Sigmoid colon (tissue), 4 donors: ENCODE data around the gene PIP5KL1.
A peak's percentile ranks its signal among the peaks of the same experiment; 100 is the strongest.

Source experiments
- EP300 ChIP-seq, 4 donors: sonication (generic); formaldehyde crosslinking; IDR thresholded peaks; one replicate each; pipeline ENCODE4 v1.6.1; 2017; ENCODE audit warnings: antibody characterized with exemption in 4 of 4
- POLR2A ChIP-seq, 2 donors: fragments of 450-650 bp; IDR thresholded peaks; one replicate each; pipeline ENCODE4 v1.6.1; 2016; ENCODE audit warnings: antibody characterized with exemption in 2 of 2, mild to moderate bottlenecking in 2 of 2, moderate library complexity in 2 of 2
- POLR2AphosphoS5 ChIP-seq, 4 donors: sonication (generic); formaldehyde crosslinking; IDR thresholded peaks; one replicate each; pipeline ENCODE4 v1.6.1; 2017; ENCODE audit warnings: antibody characterized with exemption in 4 of 4
- TF ChIP-seq, protein P1 (sequence below), 4 experiments: fragments of 450-650 bp in 3 of 4; fragments of 200-600 bp in 1 of 4; IDR thresholded peaks; one replicate each; pipeline ENCODE4 v1.5.1; 2016 to 2019; ENCODE audit warnings: antibody characterized with exemption in 4 of 4, mild to moderate bottlenecking in 3 of 4, moderate library complexity in 2 of 4

DNA sequence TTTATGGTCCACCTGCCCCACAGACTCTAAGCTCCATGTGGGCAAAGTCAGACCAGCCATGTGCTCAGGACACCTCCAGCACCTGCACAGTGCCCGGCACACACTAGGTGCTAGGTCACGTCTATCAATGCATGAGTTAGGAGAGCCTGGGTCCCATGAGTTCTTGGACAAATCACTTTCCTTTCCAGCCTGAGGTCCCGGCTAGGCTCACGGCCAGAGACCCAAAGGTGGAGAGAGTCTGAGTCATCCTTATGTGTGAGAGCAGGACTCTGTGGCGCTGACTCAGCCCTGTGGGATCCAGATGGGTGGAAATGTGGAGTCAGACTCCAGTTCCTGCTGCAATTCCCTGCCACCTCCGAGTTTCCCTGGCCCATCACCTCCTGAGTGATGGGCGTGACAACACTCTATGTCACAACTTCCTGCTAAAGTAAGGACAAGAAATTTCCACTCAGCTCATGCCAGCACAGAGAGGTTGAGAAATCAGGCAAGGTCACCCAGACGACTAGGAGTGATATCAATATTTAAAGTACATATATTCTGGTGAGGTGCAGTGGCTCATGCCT is 11.2 kb downstream of the PIP5KL1 start:
- TF ChIP-seq, protein P1, sequence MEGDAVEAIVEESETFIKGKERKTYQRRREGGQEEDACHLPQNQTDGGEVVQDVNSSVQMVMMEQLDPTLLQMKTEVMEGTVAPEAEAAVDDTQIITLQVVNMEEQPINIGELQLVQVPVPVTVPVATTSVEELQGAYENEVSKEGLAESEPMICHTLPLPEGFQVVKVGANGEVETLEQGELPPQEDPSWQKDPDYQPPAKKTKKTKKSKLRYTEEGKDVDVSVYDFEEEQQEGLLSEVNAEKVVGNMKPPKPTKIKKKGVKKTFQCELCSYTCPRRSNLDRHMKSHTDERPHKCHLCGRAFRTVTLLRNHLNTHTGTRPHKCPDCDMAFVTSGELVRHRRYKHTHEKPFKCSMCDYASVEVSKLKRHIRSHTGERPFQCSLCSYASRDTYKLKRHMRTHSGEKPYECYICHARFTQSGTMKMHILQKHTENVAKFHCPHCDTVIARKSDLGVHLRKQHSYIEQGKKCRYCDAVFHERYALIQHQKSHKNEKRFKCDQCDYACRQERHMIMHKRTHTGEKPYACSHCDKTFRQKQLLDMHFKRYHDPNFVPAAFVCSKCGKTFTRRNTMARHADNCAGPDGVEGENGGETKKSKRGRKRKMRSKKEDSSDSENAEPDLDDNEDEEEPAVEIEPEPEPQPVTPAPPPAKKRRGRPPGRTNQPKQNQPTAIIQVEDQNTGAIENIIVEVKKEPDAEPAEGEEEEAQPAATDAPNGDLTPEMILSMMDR (IDR thresholded peaks at IDR 0.05): no peak
- TF ChIP-seq POLR2A (IDR thresholded peaks at IDR 0.05) (no peak), EP300 (IDR thresholded peaks at IDR 0.05) (peak in 1 of 4 donors; percentile 9), POLR2AphosphoS5 (IDR thresholded peaks at IDR 0.05) (peak; percentile 10 to 82 (median 44))
